LNCaP clone FGC (cell line): ENCODE data around the gene TST.

Experiments used
- DNase-seq: peaks from one replicate; pipeline ENCODE4 v3.0.0-alpha.2; 2011; ENCODE audit warnings: low read depth
- H3K4me3 ChIP-seq: 2 replicates; pipeline ENCODE4 v1.5.1; 2011; ENCODE audit warnings: mild to moderate bottlenecking, low read depth, low read length, control low read depth
- TF ChIP-seq, protein P1 (sequence below): IDR thresholded peaks from 2 replicates; pipeline ENCODE4 v1.5.1; 2012; ENCODE audit warnings: mild to moderate bottlenecking; ENCODE audit not compliant: control insufficient read depth, insufficient read depth; ENCODE audit errors: extremely low read depth

Gene TST

DNA sequence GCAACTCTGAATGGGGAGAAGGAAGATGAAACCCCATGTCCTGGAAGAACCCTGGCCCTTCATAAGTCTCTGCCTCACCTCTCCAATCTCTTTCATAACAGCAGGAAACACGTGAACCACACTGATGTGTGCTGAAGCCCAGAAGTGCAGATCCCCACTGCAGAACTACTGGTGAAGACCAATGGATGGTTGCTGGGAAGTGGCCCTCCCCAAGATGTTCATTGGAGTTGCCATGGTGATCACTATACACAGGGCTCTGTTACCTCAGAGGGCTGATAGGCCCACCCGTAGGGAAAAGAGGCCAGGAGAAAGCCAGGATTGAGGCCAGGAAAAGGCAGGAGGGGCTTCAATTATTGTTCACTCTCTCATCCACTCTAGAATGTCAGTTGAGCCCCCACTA is 11.6 kb downstream of the TST start:
- TF ChIP-seq, protein P1, sequence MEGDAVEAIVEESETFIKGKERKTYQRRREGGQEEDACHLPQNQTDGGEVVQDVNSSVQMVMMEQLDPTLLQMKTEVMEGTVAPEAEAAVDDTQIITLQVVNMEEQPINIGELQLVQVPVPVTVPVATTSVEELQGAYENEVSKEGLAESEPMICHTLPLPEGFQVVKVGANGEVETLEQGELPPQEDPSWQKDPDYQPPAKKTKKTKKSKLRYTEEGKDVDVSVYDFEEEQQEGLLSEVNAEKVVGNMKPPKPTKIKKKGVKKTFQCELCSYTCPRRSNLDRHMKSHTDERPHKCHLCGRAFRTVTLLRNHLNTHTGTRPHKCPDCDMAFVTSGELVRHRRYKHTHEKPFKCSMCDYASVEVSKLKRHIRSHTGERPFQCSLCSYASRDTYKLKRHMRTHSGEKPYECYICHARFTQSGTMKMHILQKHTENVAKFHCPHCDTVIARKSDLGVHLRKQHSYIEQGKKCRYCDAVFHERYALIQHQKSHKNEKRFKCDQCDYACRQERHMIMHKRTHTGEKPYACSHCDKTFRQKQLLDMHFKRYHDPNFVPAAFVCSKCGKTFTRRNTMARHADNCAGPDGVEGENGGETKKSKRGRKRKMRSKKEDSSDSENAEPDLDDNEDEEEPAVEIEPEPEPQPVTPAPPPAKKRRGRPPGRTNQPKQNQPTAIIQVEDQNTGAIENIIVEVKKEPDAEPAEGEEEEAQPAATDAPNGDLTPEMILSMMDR = no peak
- no peak for DNase-seq
- no peak overlapping the region for H3K4me3 ChIP-seq

DNA sequence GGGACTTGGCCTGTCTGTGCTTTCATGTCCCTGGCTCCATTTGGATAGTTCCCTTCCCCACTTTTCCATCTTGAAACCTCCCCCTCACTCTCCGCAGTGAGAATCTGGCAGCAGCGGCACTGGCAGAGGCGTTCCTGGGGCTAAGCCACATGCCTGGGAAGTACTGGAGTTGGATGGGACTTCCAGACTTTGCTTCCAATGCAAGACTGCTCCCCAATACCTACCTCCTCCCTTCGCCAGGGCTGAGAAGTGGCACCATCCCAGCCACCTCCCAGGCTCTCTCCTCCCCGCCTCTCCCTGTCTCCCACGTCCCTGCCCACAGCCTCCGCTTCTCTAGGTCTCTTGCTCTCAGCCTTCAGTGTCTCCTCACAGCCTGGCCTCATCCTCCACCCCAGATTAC is 16.6 kb downstream of the TST start:
- TF ChIP-seq, protein P1 = no peak
- no peak overlapping the region for H3K4me3 ChIP-seq
- no peak for DNase-seq

DNA sequence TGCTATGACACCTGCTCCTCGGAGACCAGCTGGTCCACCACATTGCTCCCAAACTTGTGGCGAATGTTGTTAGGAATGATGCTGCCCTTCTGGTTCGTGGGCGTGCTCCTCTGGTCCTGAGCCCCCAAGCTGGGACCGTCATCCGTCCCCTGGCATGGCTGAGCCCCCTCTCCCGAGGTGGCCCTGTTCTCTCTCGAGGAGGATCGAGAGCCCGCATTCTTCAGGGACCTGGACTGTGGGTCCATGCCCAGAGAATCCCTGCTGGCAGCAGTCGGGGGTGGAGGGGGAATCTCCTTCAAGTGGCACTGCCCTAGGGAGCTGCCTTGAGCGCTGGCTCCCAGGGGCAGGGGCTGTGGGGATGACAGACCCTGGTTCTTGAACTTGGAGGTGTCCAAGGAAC is 17.4 kb downstream of the TST start:
- DNase-seq = no peak
- TF ChIP-seq, protein P1 = no peak

DNA sequence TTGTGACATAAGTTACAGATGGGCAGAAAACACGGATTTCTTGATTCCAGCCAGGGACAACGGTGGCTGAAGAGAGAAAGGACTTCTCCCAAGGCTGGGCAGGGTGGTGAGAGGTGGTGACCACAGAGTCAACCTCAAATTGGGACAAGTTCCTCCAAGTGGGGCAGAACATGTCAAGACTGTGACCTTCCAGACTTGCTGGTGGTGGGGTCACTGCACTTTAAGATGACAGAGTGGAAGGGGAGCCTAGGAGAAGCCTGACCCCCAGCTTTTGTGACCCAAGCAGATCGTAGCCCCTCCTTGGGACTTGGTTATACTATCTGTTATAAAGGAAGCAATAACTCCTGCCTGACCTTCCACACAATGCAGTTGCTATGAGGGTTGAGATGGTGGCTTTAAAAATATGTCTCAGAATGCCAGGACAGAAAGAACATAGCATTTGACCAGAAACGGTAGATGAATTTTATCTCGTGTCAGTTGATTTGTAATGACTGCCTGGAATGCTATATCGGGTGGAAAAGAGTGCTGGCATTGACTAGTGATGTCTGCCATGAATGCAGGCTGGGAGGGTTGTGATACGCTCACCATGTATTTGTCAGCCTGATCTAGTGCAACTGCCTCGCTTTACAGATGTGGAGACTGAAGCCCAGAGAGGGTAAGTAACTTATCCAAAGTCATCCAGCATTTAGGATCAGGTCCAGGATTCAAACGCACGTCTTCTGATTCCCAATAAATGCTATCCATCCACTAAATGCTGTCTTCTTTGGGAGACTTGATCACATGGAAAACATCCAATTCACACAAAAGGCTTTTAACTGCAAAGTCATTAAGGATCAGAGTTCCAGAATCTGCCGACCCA is 18.3 kb downstream of the TST start:
- no peak overlapping the region for H3K4me3 ChIP-seq
- DNase-seq = no peak
- TF ChIP-seq, protein P1 = no peak

More for the DNA sequence above, 17.4 kb downstream of the TST start:
- H3K4me3 ChIP-seq = no peak overlapping the region

DNA sequence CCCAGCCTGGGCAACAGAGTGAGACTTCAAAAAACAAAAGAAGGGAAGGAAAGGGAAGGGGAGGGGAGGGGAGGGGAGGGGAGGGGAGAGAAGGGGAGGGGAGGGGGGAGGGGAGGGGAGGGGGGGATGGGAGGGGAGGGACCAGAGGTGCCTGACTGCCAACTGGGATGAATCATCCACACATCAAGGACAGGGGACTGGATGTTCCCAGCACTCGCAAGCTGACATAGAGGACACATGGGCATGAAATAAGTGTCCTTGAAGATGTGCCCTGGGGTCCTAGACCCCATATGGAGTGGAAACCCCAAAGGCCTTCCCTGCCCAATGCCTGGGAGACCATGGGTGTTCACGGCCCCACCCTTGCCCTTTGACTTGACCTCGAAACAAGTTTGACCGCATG is 19.8 kb downstream of the TST start:
- H3K4me3 ChIP-seq = no peak overlapping the region
- no peak for DNase-seq
- TF ChIP-seq, protein P1 = no peak

DNA sequence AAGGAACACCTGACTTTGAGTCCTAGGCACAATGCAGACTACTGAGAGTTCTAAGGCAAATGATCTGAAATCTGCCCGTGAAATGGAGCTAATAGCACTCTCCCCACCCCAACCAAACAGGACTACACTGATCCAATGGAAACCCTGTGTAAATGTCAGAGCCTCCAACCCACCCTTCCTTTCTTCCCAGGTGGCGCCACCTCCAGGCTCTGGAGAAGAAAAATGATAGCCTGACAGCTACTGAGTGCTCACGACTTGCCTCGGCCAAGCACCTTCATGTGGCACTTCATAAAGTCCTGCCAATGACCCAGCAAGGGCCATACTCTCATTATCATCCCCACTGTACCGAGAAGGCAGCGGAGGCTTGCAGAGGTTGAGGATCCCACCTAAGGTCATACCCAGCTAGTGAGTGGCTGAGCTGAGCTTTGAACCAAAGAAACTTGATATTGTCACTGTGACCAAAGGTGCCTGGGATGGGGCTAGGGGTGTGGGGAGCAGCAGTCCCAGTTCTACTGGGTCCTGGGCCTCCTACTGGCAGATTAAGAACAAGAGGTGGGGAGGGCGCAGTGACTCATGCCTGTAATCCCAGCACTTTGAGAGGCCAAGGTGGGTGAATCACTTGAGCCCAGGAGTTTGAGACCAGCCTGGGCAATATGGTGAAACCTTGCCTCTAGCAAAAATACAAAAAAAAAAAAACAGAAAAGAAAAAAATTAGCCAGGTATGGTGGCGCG is 20.5 kb downstream of the TST start:
- TF ChIP-seq, protein P1 = no peak
- H3K4me3 ChIP-seq = no peak overlapping the region
- no peak for DNase-seq
